GM12878 (cell line): ENCODE results near the gene CST6. TPM values are rescaled to one million over a fixed set of nuclear protein-coding genes. Genes with fewer than 3 reads are reported as not detected.
"Not testable (repeated sequence)": the region's sequence is repeated elsewhere in the genome, so short reads cannot be mapped to it uniquely, and the experiment has no call there.

Source experiments
- ATAC-seq: fragments of 200-7000 bp; cut with Tn5 transposase; 3 replicates; pipeline ENCODE4 v1.9.1; 2020; ENCODE audit warnings: mild to moderate bottlenecking, moderate library complexity
- BruUV-seq: library from RNA; stranded (reverse); fragments of 400-500 nt; replicated peaks from 2 replicates; lab custom pipeline; 2021; lab: Mats Ljungman, UMichigan
- CTCF ChIA-PET: fragments of 300-600 bp; sonication (Branson Sonifier 250); formaldehyde crosslinking; extraction: SDS; loops from one replicate; lab custom pipeline; 2021; ENCODE audit warnings: inconsistent platforms; lab: Yijun Ruan, JAX
- POLR2A ChIA-PET: fragments of 350-600 bp; formaldehyde crosslinking; extraction: SDS; loops from one replicate; lab custom pipeline; 2021; ENCODE audit warnings: inconsistent platforms; lab: Charles Lee
- RAD21 ChIA-PET: fragments of 300-600 bp; sonication (Branson Sonifier 250); formaldehyde crosslinking; loops from one replicate; lab custom pipeline; 2023; ENCODE audit warnings: antibody characterized with exemption; ENCODE audit not compliant: unreplicated experiment; lab: Charles Lee
- SMC1A ChIA-PET: fragments of 300-600 bp; sonication (Branson Sonifier 250); formaldehyde crosslinking; loops from one replicate; lab custom pipeline; 2023; ENCODE audit not compliant: unreplicated experiment, uncharacterized antibody; lab: Charles Lee
- DNase-seq: peaks from one replicate; pipeline ENCODE4 v3.0.0-alpha.2; 2011; ENCODE audit warnings: low read depth, low spot score
- FAIRE-seq: peaks from 3 replicates; lab custom pipeline; 2011; peaks lifted over from hg19 to GRCh38; lab: Jason Lieb, UNC
- H2AFZ ChIP-seq: 2 replicates; pipeline ENCODE4 v1.6.0; 2011; ENCODE audit warnings: low read depth, low read length, control low read depth; ENCODE audit not compliant: control insufficient read depth
- H3K27ac ChIP-seq: 2 replicates; pipeline ENCODE4 v1.5.1; 2011; ENCODE audit warnings: control low read depth; ENCODE audit not compliant: control insufficient read depth, insufficient read depth
- H3K27me3 ChIP-seq, 2 experiments: replicated peaks in 1 of 2; 2 replicates each; pipeline versions ENCODE4 v1.6.0 to v1.6.1; 2011; ENCODE audit warnings: low read length in 1 of 2; ENCODE audit not compliant: control insufficient read depth in 2 of 2, insufficient read depth in 2 of 2
- H3K36me3 ChIP-seq, 2 experiments: 2 replicates each; pipeline ENCODE4 v1.5.1; 2011; ENCODE audit warnings: low read length in 1 of 2; ENCODE audit not compliant: control insufficient read depth in 2 of 2, insufficient read depth in 2 of 2
- H3K4me1 ChIP-seq: 2 replicates; pipeline ENCODE4 v1.6.1; 2011; ENCODE audit warnings: mild to moderate bottlenecking, low read length, moderate library complexity, mixed read lengths; ENCODE audit not compliant: control insufficient read depth, insufficient read depth
- H3K4me2 ChIP-seq: 2 replicates; pipeline ENCODE4 v1.6.0; 2011; ENCODE audit warnings: control low read depth; ENCODE audit not compliant: control insufficient read depth, insufficient read depth
- H3K4me3 ChIP-seq: fragments of 200-600 bp; sonication (generic); 2 replicates; pipeline ENCODE4 v1.5.1; 2016
- H3K79me2 ChIP-seq: 2 replicates; pipeline ENCODE4 v1.6.0; 2011; ENCODE audit warnings: low read length; ENCODE audit not compliant: control insufficient read depth, insufficient read depth
- H3K9ac ChIP-seq: 2 replicates; pipeline ENCODE4 v1.8.0; 2011; ENCODE audit warnings: low read length, control low read depth, mixed read lengths; ENCODE audit not compliant: control insufficient read depth, insufficient read depth
- H3K9me3 ChIP-seq: replicated peaks from 3 replicates; pipeline ENCODE4 v1.5.1; 2011; ENCODE audit warnings: mild to moderate bottlenecking, low read length; ENCODE audit not compliant: control insufficient read depth, insufficient read depth
- H4K20me1 ChIP-seq: 2 replicates; pipeline ENCODE4 v1.6.0; 2011; ENCODE audit not compliant: control insufficient read depth, insufficient read depth
- ASH2L ChIP-seq: fragments of 300-600, 200-600 bp; sonication (generic); IDR thresholded peaks from 2 replicates; pipeline ENCODE4 v1.6.1; 2017; ENCODE audit warnings: low read depth, mild to moderate bottlenecking, borderline replicate concordance
- POLR2A ChIP-seq: IDR thresholded peaks from 2 replicates; pipeline ENCODE4 v1.6.1; 2011; ENCODE audit warnings: low read depth, mild to moderate bottlenecking, low read length
- WGBS: methylation state at CpG from one replicate; pipeline ENCODE4 v1.1.6; 2016; ENCODE audit warnings: low lambda C conversion rate; ENCODE audit not compliant: insufficient replicate concordance, insufficient coverage; ENCODE audit errors: missing lambda C conversion rate; 5-methylcytosine and 5-hydroxymethylcytosine counted together
- in situ Hi-C: fragments of 300-500 bp; cut with MboI; formaldehyde crosslinking; loops from 9 replicates; pipeline ENCODE4 v1.14.3; 2018; ENCODE audit warnings: mixed read lengths
- intact Hi-C: fragments of 100-400 bp; cut with micrococcal nuclease; formaldehyde crosslinking; loops from one replicate; pipeline ENCODE4 v1.14.2; 2022; ENCODE audit not compliant: unreplicated experiment
- polyA plus RNA-seq, 11 experiments: library from polyadenylated mRNA; depleted of rRNA in 4 of 11; unstranded in 6 of 11; stranded (reverse) in 5 of 11; fragments of >200 nt; fragmentation: Nextera tagmentation in 4 of 11; fragmentation: Illumina TruSeq in 1 of 11; extraction: Ambion mirVana in 4 of 11; extraction: Trizol in 1 of 11; gene quantifications; 1 replicate in 1 of 11; 2 replicates in 10 of 11; pipeline versions ENCODE4 v1.2.1 to v1.2.3, GENCODE V29; 2011 to 2016; ENCODE audit warnings: inconsistent platforms in 2 of 11, missing spikeins in 2 of 11, low read depth in 1 of 11
- total RNA-seq, 4 experiments: library from RNA; depleted of rRNA in 3 of 4; stranded (reverse); fragments of >200 nt in 3 of 4; fragmentation: Illumina TruSeq in 1 of 4; extraction: Trizol in 1 of 4; gene quantifications; 2 replicates each; pipeline versions ENCODE4 v1.2.1 to v1.2.3, GENCODE V29; 2013 to 2021

CST6 gene
- total and polyA plus RNA-seq, 10 of the 15 experiments (the other 5 are each of a cell fraction or from before 2014, with no cell fraction given), result not detected

GRCh38 chr11:66008468-66009101 is 3.2 kb upstream of the CST6 start:
- no peak for DNase-seq
- no peak overlapping the region for H2AFZ ChIP-seq
- no peaks in the 10 kb centered on the region for H3K9me3 ChIP-seq
- H4K20me1 ChIP-seq, result no peaks in the 10 kb centered on the region
- ChIA-PET POLR2A (interaction anchor here (0.6 to 0.7 kb wide), 3 partner anchors 13 to 378 kb away, joined by 3 to 5 read pairs (median 4); no protein-coding TSS in a partner anchor), RAD21 (no interaction called here), CTCF (interaction anchor here (0.7 to 1.7 kb wide), 3 partner anchors 14 to 36 kb away, joined by 3 to 8 read pairs (median 4); no protein-coding TSS in a partner anchor), SMC1A (no interaction called here)
- FAIRE-seq, result no peak
- no peak overlapping the region for H3K9ac ChIP-seq
- H3K4me1 ChIP-seq, result peaks cover 5% of the 10 kb centered on the region; the same call in 1 of the 2 replicates
- H3K79me2 ChIP-seq, result peaks cover 3% of the 10 kb centered on the region
- TF ChIP-seq ASH2L (no peak), POLR2A (peak; percentile 39; the same call in 1 of the 2 replicates)
- in situ Hi-C loops (no loop called here), intact Hi-C loops (no loop called here)
- ATAC-seq, result no peak
- H3K4me2 ChIP-seq, result no peak overlapping the region
- H3K36me3 ChIP-seq, result peaks cover 2 to 4% of the 10 kb centered on the region in 2 experiments; a peak in 1 of 4 replicates
- H3K27me3 ChIP-seq, result peaks cover 3 to 7% of the 10 kb centered on the region in 2 experiments; a peak in 3 of 4 replicates
- no TSS peak for BruUV-seq
- H3K4me3 ChIP-seq, result no peak overlapping the region
- WGBS, result 26% methylated on average over 10 of the region's 10 CpGs
- no peak overlapping the region for H3K27ac ChIP-seq

GRCh38 chr11:66010036-66010435 is 1.8 kb upstream of the CST6 start:
- BruUV-seq, H3K27me3 ChIP-seq, H3K4me2 ChIP-seq, H3K9me3 ChIP-seq, H3K9ac ChIP-seq, intact Hi-C loops, in situ Hi-C loops, H3K4me3 ChIP-seq, ATAC-seq, RAD21 ChIA-PET, H3K36me3 ChIP-seq, H3K79me2 ChIP-seq, SMC1A ChIA-PET, DNase-seq, H2AFZ ChIP-seq, FAIRE-seq, H4K20me1 ChIP-seq, POLR2A ChIA-PET, H3K27ac ChIP-seq, H3K4me1 ChIP-seq: not testable (repeated sequence)
- 56% methylated on average over 4 of the region's 4 CpGs for WGBS
- CTCF ChIA-PET, result interaction anchor here (1.1 kb wide), 1 partner anchor 12 kb away, joined by 4 read pairs; no protein-coding TSS in a partner anchor
